H4 (cell line): Measurements from ENCODE around the gene CNBP. TPM values are rescaled to one million over a fixed set of nuclear protein-coding genes. Genes with fewer than 3 reads are reported as not detected.
"Not testable (repeated sequence)": the region's sequence is repeated elsewhere in the genome, so short reads cannot be mapped to it uniquely, and the experiment has no call there.

Source experiments
- DNase-seq: peaks from one replicate; pipeline ENCODE4 v3.0.0-alpha.2; 2015; ENCODE audit warnings: low spot score
- total RNA-seq: library from RNA; depleted of rRNA; stranded (reverse); fragments of >200 nt; shearing (Covaris generic); gene quantifications from 2 replicates; pipeline ENCODE4 v1.2.3, GENCODE V29; 2014

Gene CNBP
- total RNA-seq, 1 experiment from 2014 or later = 394 TPM

GRCh38 chr3:129184784-129185542, 1.3 kb upstream of the CNBP start:
- DNase-seq = not testable (repeated sequence)

GRCh38 chr3:129184396-129184657, 631 bp upstream of the CNBP start:
- DNase-seq = no peak

GRCh38 chr3:129182390-129183185, 1.1 kb downstream of the CNBP start:
- no peak for DNase-seq

- DNase-seq = no peak
These were observed 1.9 kb downstream of the CNBP start for GRCh38 chr3:129181819-129182218.

- no peak for DNase-seq
These were observed 3.2 kb downstream of the CNBP start for GRCh38 chr3:129180461-129180860.

- DNase-seq = no peak
These were observed 7.6 kb downstream of the CNBP start for GRCh38 chr3:129176051-129176450.

GRCh38 chr3:129173725-129174124, 10.0 kb downstream of the CNBP start:
- no peak for DNase-seq

- DNase-seq = no peak
These were observed 10.5 kb downstream of the CNBP start for GRCh38 chr3:129173206-129173605.

GRCh38 chr3:129166579-129167332, 16.9 kb downstream of the CNBP start:
- DNase-seq = no peak

GRCh38 chr3:129165594-129165993, 18.1 kb downstream of the CNBP start:
- DNase-seq = not testable (repeated sequence)

GRCh38 chr3:129164500-129164899, 19.2 kb downstream of the CNBP start:
- no peak for DNase-seq

- no peak for DNase-seq
These were observed 20.7 kb downstream of the CNBP start for GRCh38 chr3:129162729-129163579.

- DNase-seq = peak; percentile 16
These were observed 21.8 kb downstream of the CNBP start for GRCh38 chr3:129161860-129162271.

GRCh38 chr3:129160891-129161859, 22.5 kb downstream of the CNBP start, which contains the start of gene ISY1:
Gene ISY1 (minus strand): TSS chr3:129161063. CDS start chr3:129160975, 88 bp downstream.
- peak; percentile 96 for DNase-seq

GRCh38 chr3:129144786-129145185, 38.9 kb downstream of the CNBP start:
- DNase-seq = no peak

GRCh38 chr3:129141011-129141410, 42.7 kb downstream of the CNBP start:
- DNase-seq = not testable (repeated sequence)

- no peak for DNase-seq
These were observed 43.8 kb downstream of the CNBP start for GRCh38 chr3:129139911-129140310.

- DNase-seq = not testable (repeated sequence)
These were observed 47.4 kb downstream of the CNBP start for GRCh38 chr3:129136275-129136674.

GRCh38 chr3:129132097-129132866, 51.4 kb downstream of the CNBP start:
- no peak for DNase-seq
